RWPE1 (cell line): ENCODE measurements around the gene NDUFA3.
"Not testable (repeated sequence)": the region's sequence is repeated elsewhere in the genome, so short reads cannot be mapped to it uniquely, and the experiment has no call there.

ENCODE experiments used
- CTCF ChIA-PET: fragments of 350-600 bp; sonication (Branson Sonifier 250); formaldehyde crosslinking; extraction: SDS; loops from one replicate; lab custom pipeline; 2021; lab: Yijun Ruan, JAX
- POLR2A ChIA-PET: fragments of 400-600 bp; formaldehyde crosslinking; extraction: SDS; loops from one replicate; lab custom pipeline; 2020; ENCODE audit warnings: antibody characterized with exemption; ENCODE audit not compliant: low non-redundant PET; lab: Yijun Ruan, JAX
- DNase-seq: peaks from one replicate; pipeline ENCODE4 v3.0.0; 2012; ENCODE audit warnings: low spot score
- H3K27ac ChIP-seq: fragments of 450-650 bp; 2 replicates; pipeline ENCODE4 v1.5.1; 2017
- CTCF ChIP-seq: fragments of 450-650 bp; conservative IDR thresholded peaks from 2 replicates; pipeline ENCODE4 v1.5.1; 2017; ENCODE audit warnings: low read depth, mild to moderate bottlenecking

The NDUFA3 gene

DNA sequence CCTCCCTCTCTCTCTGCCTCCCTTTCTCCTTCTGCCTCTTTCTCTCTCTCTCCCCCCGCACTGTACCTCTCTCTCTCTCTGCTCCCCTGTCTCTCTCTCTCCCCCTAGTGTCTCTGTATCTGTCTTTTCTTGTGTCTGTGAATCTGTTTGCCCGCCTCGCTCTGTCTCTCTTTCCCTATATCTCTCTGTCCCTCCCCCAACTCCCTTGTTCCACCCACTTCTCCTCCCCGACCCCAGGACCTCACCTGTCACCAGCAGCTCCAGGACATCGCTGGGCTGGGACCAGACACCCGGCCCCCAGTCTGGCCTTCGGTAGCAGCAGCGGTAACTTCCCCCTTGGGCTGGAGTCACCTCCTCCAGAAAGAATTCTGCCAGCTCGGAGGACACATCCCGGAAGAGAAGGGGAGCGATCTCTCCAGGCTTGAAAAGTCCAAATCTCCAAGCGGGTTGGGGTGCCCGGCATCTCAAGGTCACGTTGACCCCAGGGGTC lies 6.0 kb upstream of the NDUFA3 start:
- peak overlapping the region; percentile 52 for H3K27ac ChIP-seq
- POLR2A ChIA-PET, result interaction anchor here (0.5 kb wide), 1 partner anchor 22 kb away, joined by 3 read pairs; no protein-coding TSS in a partner anchor
- DNase-seq, result no peak
- CTCF ChIA-PET, result interaction anchor here (0.6 to 0.7 kb wide), 2 partner anchors 25 to 196 kb away, joined by 5 to 6 read pairs; no protein-coding TSS in a partner anchor
- no peak for TF ChIP-seq CTCF

- ChIA-PET POLR2A (no interaction called here), CTCF (no interaction called here)
- DNase-seq, result no peak
- H3K27ac ChIP-seq, result no peak overlapping the region
- no peak for TF ChIP-seq CTCF
Observed at GRCh38 chr19:54099190-54099902, 3.3 kb upstream of the NDUFA3 start.

- CTCF ChIA-PET, POLR2A ChIA-PET, DNase-seq: not testable (repeated sequence)
- peak overlapping the region; percentile 54 for H3K27ac ChIP-seq
Observed at GRCh38 chr19:54099903-54100255, 2.8 kb upstream of the NDUFA3 start.

DNA sequence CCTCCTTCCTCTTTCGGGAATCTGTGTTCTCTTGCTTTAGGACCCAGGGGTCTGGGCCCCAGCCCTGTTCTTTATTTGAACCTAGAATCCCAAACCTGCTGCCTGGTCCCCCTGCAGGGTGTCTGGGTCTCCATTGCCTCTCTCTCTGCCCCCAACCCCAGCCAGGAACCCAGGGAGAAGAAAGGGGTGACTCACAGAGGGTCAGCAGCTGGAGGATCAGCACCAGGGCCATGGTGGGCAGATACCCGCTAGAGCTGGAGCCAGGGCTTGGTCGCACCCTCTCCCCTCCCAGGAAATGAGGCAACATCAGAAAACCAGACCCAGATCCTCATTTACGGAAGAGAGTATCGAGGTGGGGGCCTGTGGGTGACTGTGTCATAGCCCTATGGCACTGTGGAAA lies 2.1 kb upstream of the NDUFA3 start, which contains the start of gene OSCAR:
TSS of gene OSCAR (minus strand) at position 243 of the 400 bp plus-strand sequence. CDS start at position 232, 11 bp downstream.
- no peak for DNase-seq
- ChIA-PET POLR2A (no interaction called here), CTCF (no interaction called here)
- H3K27ac ChIP-seq, result peak within 1 kb of the TSS; percentile 65
- no peak for TF ChIP-seq CTCF

- no peak for TF ChIP-seq CTCF
- H3K27ac ChIP-seq, result no peak overlapping the region; the same call in 1 of the 2 replicates
- ChIA-PET POLR2A (no interaction called here), CTCF (no interaction called here)
- no peak for DNase-seq
Observed at GRCh38 chr19:54104998-54105715, 2.5 kb downstream of the NDUFA3 start.

DNA sequence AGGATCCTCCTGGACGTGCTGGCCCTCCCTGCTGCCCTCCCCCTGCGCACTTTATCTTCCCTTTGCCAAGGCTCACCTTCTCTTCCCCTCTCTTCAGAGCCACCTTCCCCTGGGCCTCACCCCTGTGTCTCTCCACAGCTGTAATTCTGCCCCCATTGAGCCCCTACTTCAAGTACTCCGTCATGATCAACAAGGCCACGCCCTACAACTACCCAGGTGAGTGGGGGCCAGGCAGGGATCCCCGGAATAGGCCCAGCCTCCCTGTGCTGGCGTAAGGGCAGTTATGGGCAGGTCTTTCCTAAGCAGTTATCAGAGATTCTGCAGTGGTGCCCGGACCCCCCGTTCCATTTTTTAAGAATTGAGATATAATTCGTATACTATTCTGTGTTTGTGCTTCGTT lies 3.1 kb downstream of the NDUFA3 start:
- CTCF ChIA-PET, result interaction anchor here (0.7 kb wide), 1 partner anchor 24 kb away, joined by 3 read pairs; no protein-coding TSS in a partner anchor

More for the DNA sequence above, 3.1 kb downstream of the NDUFA3 start:
- TF ChIP-seq CTCF, result no peak
- no peak for DNase-seq
- H3K27ac ChIP-seq, result no peak overlapping the region; the same call in 1 of the 2 replicates
- POLR2A ChIA-PET, result no interaction called here
